ENCODE data around the gene ASXL3. TPM values are rescaled to one million over a fixed set of nuclear protein-coding genes. Genes with fewer than 3 reads are reported as not detected.

The ASXL3 gene
- total RNA-seq, 1 experiment from 2014 or later: not detected

GRCh38 chr18:33682436-33682835, 104.4 kb downstream of the ASXL3 start:
- Histone ChIP-seq H3K27ac (ENCODE audit: low read length) (no peak overlapping the region), H3K36me3 (ENCODE audit: low read depth, low read length) (no peaks in the 10 kb centered on the region), H3K4me2 (ENCODE audit: low read length) (no peak overlapping the region), H3K9ac (ENCODE audit: low read length) (no peak overlapping the region), H4K20me1 (ENCODE audit: low read length) (no peaks in the 10 kb centered on the region), H3K27me3 (ENCODE audit: low read length) (no peaks in the 10 kb centered on the region), H2AFZ (ENCODE audit: low read length) (no peak overlapping the region), H3K9me3 (ENCODE audit: low read length) (no peaks in the 10 kb centered on the region), H3K79me2 (ENCODE audit: low read length) (no peaks in the 10 kb centered on the region), H3K4me3 (ENCODE audit: low read length) (no peak overlapping the region), H3K9me2 (replicated peaks; ENCODE audit: low read length) (no peaks in the 10 kb centered on the region), H3K4me1 (ENCODE audit: insufficient read depth, low read length) (no peaks in the 10 kb centered on the region), H3F3A (ENCODE audit: low read length, unreplicated experiment) (no peaks in the 10 kb centered on the region)
- ATAC-seq (no peak), DNase-seq (no peak)
- TF ChIP-seq, protein P1, sequence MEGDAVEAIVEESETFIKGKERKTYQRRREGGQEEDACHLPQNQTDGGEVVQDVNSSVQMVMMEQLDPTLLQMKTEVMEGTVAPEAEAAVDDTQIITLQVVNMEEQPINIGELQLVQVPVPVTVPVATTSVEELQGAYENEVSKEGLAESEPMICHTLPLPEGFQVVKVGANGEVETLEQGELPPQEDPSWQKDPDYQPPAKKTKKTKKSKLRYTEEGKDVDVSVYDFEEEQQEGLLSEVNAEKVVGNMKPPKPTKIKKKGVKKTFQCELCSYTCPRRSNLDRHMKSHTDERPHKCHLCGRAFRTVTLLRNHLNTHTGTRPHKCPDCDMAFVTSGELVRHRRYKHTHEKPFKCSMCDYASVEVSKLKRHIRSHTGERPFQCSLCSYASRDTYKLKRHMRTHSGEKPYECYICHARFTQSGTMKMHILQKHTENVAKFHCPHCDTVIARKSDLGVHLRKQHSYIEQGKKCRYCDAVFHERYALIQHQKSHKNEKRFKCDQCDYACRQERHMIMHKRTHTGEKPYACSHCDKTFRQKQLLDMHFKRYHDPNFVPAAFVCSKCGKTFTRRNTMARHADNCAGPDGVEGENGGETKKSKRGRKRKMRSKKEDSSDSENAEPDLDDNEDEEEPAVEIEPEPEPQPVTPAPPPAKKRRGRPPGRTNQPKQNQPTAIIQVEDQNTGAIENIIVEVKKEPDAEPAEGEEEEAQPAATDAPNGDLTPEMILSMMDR (conservative IDR thresholded peaks at IDR 0.05; ENCODE audit: low read depth, low read length): no peak
- TF ChIP-seq EZH2 (IDR thresholded peaks at IDR 0.05; ENCODE audit: low read length, unreplicated experiment) (no peak), EZH2phosphoT487 (IDR thresholded peaks at IDR 0.05; ENCODE audit: borderline replicate concordance, low read length) (no peak)
- ChIA-PET CTCF (no interaction called here), POLR2A (ENCODE audit: unreplicated experiment) (no interaction called here)
- BruUV-seq (replicated peaks): no TSS peak
- intact Hi-C loops (cut with micrococcal nuclease): no loop called here

DNA sequence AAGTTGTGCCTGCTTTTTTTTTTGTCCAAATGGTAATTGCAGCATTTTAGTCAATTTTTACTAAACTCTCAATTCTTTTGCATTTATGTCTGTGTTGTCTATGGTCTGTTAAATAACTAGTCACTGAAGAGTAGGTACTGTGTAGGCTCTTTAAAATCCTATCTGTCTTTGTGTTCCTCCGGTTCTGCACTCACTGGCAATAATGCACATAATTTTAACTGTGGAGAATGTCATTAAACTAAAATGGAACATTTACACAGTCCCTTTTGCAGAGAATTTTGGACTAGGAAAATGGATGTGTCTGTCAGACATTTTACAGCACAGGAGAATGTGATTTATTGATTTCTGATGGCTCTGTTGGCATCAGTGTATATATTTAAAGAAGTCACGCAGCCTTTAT, 116.6 kb downstream of the ASXL3 start:
- CTCF ChIA-PET: no interaction called here
- TF ChIP-seq EZH2 (IDR thresholded peaks at IDR 0.05; ENCODE audit: low read length, unreplicated experiment) (no peak), EZH2phosphoT487 (IDR thresholded peaks at IDR 0.05; ENCODE audit: borderline replicate concordance, low read length) (no peak)
- TF ChIP-seq, protein P1 (conservative IDR thresholded peaks at IDR 0.05; ENCODE audit: low read depth, low read length): no peak

GRCh38 chr18:33696332-33697162, 118.5 kb downstream of the ASXL3 start:
- Histone ChIP-seq H3K9me2 (replicated peaks; ENCODE audit: low read length) (no peaks in the 10 kb centered on the region), H3K9ac (ENCODE audit: low read length) (no peak overlapping the region), H3K36me3 (ENCODE audit: low read depth, low read length) (no peaks in the 10 kb centered on the region), H3F3A (ENCODE audit: low read length, unreplicated experiment) (no peaks in the 10 kb centered on the region), H3K9me3 (ENCODE audit: low read length) (no peaks in the 10 kb centered on the region), H3K4me3 (ENCODE audit: low read length) (no peak overlapping the region), H4K20me1 (ENCODE audit: low read length) (no peaks in the 10 kb centered on the region), H3K79me2 (ENCODE audit: low read length) (no peaks in the 10 kb centered on the region), H3K27me3 (ENCODE audit: low read length) (no peaks in the 10 kb centered on the region), H3K4me2 (ENCODE audit: low read length) (no peak overlapping the region), H3K27ac (ENCODE audit: low read length) (no peak overlapping the region), H3K4me1 (ENCODE audit: insufficient read depth, low read length) (no peaks in the 10 kb centered on the region), H2AFZ (ENCODE audit: low read length) (no peak overlapping the region)
- POLR2A ChIA-PET (ENCODE audit: unreplicated experiment): no interaction called here
- DNase-seq (no peak), ATAC-seq (no peak)
- TF ChIP-seq EZH2phosphoT487 (IDR thresholded peaks at IDR 0.05; ENCODE audit: borderline replicate concordance, low read length) (no peak), EZH2 (IDR thresholded peaks at IDR 0.05; ENCODE audit: low read length, unreplicated experiment) (no peak)
- TF ChIP-seq, protein P1 (conservative IDR thresholded peaks at IDR 0.05; ENCODE audit: low read depth, low read length): no peak
- CTCF ChIA-PET: no interaction called here
- intact Hi-C loops (cut with micrococcal nuclease): no loop called here
- BruUV-seq (replicated peaks): no TSS peak

More for the DNA sequence above, 116.6 kb downstream of the ASXL3 start:
- no peak overlapping the region for H2AFZ ChIP-seq (ENCODE audit: low read length)
- no TSS peak for BruUV-seq (replicated peaks)
- no peak overlapping the region for H3K27ac ChIP-seq (ENCODE audit: low read length)
- H3F3A ChIP-seq (ENCODE audit: low read length, unreplicated experiment): no peaks in the 10 kb centered on the region
- H3K9ac ChIP-seq (ENCODE audit: low read length): no peak overlapping the region
- H3K9me3 ChIP-seq (ENCODE audit: low read length): no peaks in the 10 kb centered on the region
- ATAC-seq (no peak), DNase-seq (no peak)
- H3K36me3 ChIP-seq (ENCODE audit: low read depth, low read length): no peaks in the 10 kb centered on the region
- H3K4me3 ChIP-seq (ENCODE audit: low read length): no peak overlapping the region
- H3K4me2 ChIP-seq (ENCODE audit: low read length): no peak overlapping the region
- H4K20me1 ChIP-seq (ENCODE audit: low read length): no peaks in the 10 kb centered on the region
- H3K4me1 ChIP-seq (ENCODE audit: insufficient read depth, low read length): no peaks in the 10 kb centered on the region
- intact Hi-C loops (cut with micrococcal nuclease): no loop called here
- no peaks in the 10 kb centered on the region for H3K27me3 ChIP-seq (ENCODE audit: low read length)
- no peaks in the 10 kb centered on the region for H3K9me2 ChIP-seq (replicated peaks; ENCODE audit: low read length)
- H3K79me2 ChIP-seq (ENCODE audit: low read length): no peaks in the 10 kb centered on the region
- POLR2A ChIA-PET (ENCODE audit: unreplicated experiment): no interaction called here
